ENCODE measurements around the gene TRIM29. TPM values are rescaled to one million over a fixed set of nuclear protein-coding genes. Genes with fewer than 3 reads are reported as not detected.

Gene TRIM29, protein sequence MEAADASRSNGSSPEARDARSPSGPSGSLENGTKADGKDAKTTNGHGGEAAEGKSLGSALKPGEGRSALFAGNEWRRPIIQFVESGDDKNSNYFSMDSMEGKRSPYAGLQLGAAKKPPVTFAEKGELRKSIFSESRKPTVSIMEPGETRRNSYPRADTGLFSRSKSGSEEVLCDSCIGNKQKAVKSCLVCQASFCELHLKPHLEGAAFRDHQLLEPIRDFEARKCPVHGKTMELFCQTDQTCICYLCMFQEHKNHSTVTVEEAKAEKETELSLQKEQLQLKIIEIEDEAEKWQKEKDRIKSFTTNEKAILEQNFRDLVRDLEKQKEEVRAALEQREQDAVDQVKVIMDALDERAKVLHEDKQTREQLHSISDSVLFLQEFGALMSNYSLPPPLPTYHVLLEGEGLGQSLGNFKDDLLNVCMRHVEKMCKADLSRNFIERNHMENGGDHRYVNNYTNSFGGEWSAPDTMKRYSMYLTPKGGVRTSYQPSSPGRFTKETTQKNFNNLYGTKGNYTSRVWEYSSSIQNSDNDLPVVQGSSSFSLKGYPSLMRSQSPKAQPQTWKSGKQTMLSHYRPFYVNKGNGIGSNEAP
- not detected for polyA plus RNA-seq (2013, experiment 1 of 4)
- 0.16 TPM for polyA plus RNA-seq (2013, experiment 2 of 4)
- polyA plus RNA-seq (2013, experiment 3 of 4), result 0.27 TPM
- not detected for polyA plus RNA-seq (2013, experiment 4 of 4)

- Histone ChIP-seq H3K4me3 (ENCODE audit: insufficient read depth, low read depth, low read length) (no peak within 1 kb of the TSS), H3K36me3 (ENCODE audit: control insufficient read depth, insufficient read depth, low read length) (no peaks in the 10 kb centered on the region), H3K27ac (ENCODE audit: insufficient read depth, low read depth, low read length, poor library complexity, severe bottlenecking) (no peak within 1 kb of the TSS), H3K4me1 (ENCODE audit: control insufficient read depth, insufficient read depth, low read length) (peaks cover 3% of the 10 kb centered on the region), H3K9me3 (ENCODE audit: control insufficient read depth, low read length) (no peaks in the 10 kb centered on the region), H3K27me3 (ENCODE audit: control insufficient read depth, insufficient read depth, low read length, poor library complexity, severe bottlenecking) (no peaks in the 10 kb centered on the region)
- WGBS, 2 experiments, result 81 to 82% methylated on average over 41 of the region's 41 CpGs
Measured at GRCh38 chr11:120137611-120138521, at the start of gene TRIM29. TRIM29 (minus strand) TSS chr11:120138113; CDS start chr11:120138031, 82 bp downstream.

GRCh38 chr11:120186774-120187591 lies 49.1 kb upstream of the TRIM29 start:
- Histone ChIP-seq H3K4me1 (ENCODE audit: control insufficient read depth, insufficient read depth, low read length) (peaks cover 31% of the 10 kb centered on the region), H3K4me3 (ENCODE audit: insufficient read depth, low read depth, low read length) (no peak overlapping the region), H3K27me3 (ENCODE audit: control insufficient read depth, insufficient read depth, low read length, poor library complexity, severe bottlenecking) (no peaks in the 10 kb centered on the region), H3K27ac (ENCODE audit: insufficient read depth, low read depth, low read length, poor library complexity, severe bottlenecking) (no peak overlapping the region), H3K9me3 (ENCODE audit: control insufficient read depth, low read length) (no peaks in the 10 kb centered on the region), H3K36me3 (ENCODE audit: control insufficient read depth, insufficient read depth, low read length) (no peaks in the 10 kb centered on the region)
- 81 to 85% methylated on average over 17 of the region's 17 CpGs for WGBS, 2 experiments

DNA sequence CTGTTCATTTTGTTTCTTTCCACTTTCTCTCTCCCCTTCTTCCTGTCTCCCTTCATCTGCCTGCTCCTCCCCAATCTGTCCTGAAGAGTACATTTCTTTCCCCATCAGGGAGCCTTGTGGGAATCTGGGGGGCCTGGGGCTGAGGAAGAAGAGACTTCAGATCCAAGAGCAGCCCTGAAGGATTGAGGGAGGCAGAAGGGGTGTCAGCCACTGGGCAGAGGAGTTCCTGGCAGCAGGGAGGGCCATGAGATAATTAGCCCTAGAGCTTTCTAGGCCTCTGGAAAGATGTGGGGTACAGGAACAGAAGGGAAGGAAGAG lies 48.5 kb upstream of the TRIM29 start:
- no peak overlapping the region for H3K27ac ChIP-seq (ENCODE audit: insufficient read depth, low read depth, low read length, poor library complexity, severe bottlenecking)
- no peak overlapping the region for H3K4me3 ChIP-seq (ENCODE audit: insufficient read depth, low read depth, low read length)
- peaks cover 31% of the 10 kb centered on the region for H3K4me1 ChIP-seq (ENCODE audit: control insufficient read depth, insufficient read depth, low read length)
- H3K27me3 ChIP-seq (ENCODE audit: control insufficient read depth, insufficient read depth, low read length, poor library complexity, severe bottlenecking), result no peaks in the 10 kb centered on the region
- H3K9me3 ChIP-seq (ENCODE audit: control insufficient read depth, low read length), result no peaks in the 10 kb centered on the region
- H3K36me3 ChIP-seq (ENCODE audit: control insufficient read depth, insufficient read depth, low read length), result no peaks in the 10 kb centered on the region

GRCh38 chr11:120185706-120186455 lies 48.0 kb upstream of the TRIM29 start:
- Histone ChIP-seq H3K4me3 (ENCODE audit: insufficient read depth, low read depth, low read length) (no peak overlapping the region), H3K27me3 (ENCODE audit: control insufficient read depth, insufficient read depth, low read length, poor library complexity, severe bottlenecking) (no peaks in the 10 kb centered on the region)

DNA sequence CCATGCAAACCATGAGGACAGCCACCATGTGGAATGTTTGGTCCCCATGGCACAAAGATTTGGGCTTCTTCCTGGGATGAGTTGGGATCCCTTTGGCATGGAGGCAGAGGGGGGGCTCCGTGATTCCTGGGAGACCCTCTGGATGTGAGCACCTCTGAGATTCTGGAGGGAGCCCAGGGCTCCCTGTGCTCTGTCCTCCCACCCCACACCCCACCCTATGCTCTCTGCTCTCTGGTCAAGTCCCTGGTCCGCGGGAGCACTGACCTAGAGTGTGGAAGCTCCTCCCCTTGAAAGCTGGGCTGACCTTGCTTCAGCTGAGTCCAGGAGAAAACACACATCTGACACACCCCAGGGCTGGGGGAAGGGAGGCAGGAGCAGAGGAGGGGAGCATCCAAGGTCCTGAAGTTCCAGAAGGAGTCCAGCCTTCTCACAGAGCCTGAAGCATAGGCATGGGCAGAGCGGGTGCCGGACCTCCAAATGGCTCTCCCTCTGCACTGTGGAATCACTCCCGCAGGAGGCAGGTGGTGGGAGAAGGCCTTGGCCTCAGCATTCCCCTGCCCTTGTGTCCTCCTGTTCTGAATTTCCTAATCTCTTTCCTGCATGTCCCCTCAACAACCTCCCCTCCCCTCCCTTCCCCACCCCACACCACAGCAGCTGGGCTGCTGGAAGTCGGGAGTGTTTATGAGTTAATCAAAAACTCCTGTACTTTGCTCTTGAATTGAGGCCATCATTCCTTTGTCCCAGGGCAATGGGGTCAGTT lies 47.2 kb upstream of the TRIM29 start:
- H3K36me3 ChIP-seq (ENCODE audit: control insufficient read depth, insufficient read depth, low read length), result no peaks in the 10 kb centered on the region
- H3K4me1 ChIP-seq (ENCODE audit: control insufficient read depth, insufficient read depth, low read length), result peaks cover 39% of the 10 kb centered on the region
- H3K27ac ChIP-seq (ENCODE audit: insufficient read depth, low read depth, low read length, poor library complexity, severe bottlenecking), result no peak overlapping the region
- no peak overlapping the region for H3K4me3 ChIP-seq (ENCODE audit: insufficient read depth, low read depth, low read length)
- 79 to 83% methylated on average over 7 of the region's 7 CpGs for WGBS, 2 experiments
- no peaks in the 10 kb centered on the region for H3K27me3 ChIP-seq (ENCODE audit: control insufficient read depth, insufficient read depth, low read length, poor library complexity, severe bottlenecking)
- no peaks in the 10 kb centered on the region for H3K9me3 ChIP-seq (ENCODE audit: control insufficient read depth, low read length)

More at GRCh38 chr11:120185706-120186455, 48.0 kb upstream of the TRIM29 start:
- H3K9me3 ChIP-seq (ENCODE audit: control insufficient read depth, low read length), result no peaks in the 10 kb centered on the region
- no peak overlapping the region for H3K27ac ChIP-seq (ENCODE audit: insufficient read depth, low read depth, low read length, poor library complexity, severe bottlenecking)
- H3K36me3 ChIP-seq (ENCODE audit: control insufficient read depth, insufficient read depth, low read length), result no peaks in the 10 kb centered on the region
- 87 to 90% methylated on average over 3 of the region's 3 CpGs for WGBS, 2 experiments
- H3K4me1 ChIP-seq (ENCODE audit: control insufficient read depth, insufficient read depth, low read length), result peaks cover 33% of the 10 kb centered on the region

- Histone ChIP-seq H3K27me3 (ENCODE audit: control insufficient read depth, insufficient read depth, low read length, poor library complexity, severe bottlenecking) (no peaks in the 10 kb centered on the region), H3K9me3 (ENCODE audit: control insufficient read depth, low read length) (no peaks in the 10 kb centered on the region), H3K36me3 (ENCODE audit: control insufficient read depth, insufficient read depth, low read length) (no peaks in the 10 kb centered on the region), H3K4me1 (ENCODE audit: control insufficient read depth, insufficient read depth, low read length) (peaks cover 46% of the 10 kb centered on the region), H3K4me3 (ENCODE audit: insufficient read depth, low read depth, low read length) (no peak overlapping the region), H3K27ac (ENCODE audit: insufficient read depth, low read depth, low read length, poor library complexity, severe bottlenecking) (no peak overlapping the region)
- WGBS, 2 experiments, result 83 to 86% methylated on average over 11 of the region's 11 CpGs
Measured at GRCh38 chr11:120184371-120184945, 46.5 kb upstream of the TRIM29 start.

DNA sequence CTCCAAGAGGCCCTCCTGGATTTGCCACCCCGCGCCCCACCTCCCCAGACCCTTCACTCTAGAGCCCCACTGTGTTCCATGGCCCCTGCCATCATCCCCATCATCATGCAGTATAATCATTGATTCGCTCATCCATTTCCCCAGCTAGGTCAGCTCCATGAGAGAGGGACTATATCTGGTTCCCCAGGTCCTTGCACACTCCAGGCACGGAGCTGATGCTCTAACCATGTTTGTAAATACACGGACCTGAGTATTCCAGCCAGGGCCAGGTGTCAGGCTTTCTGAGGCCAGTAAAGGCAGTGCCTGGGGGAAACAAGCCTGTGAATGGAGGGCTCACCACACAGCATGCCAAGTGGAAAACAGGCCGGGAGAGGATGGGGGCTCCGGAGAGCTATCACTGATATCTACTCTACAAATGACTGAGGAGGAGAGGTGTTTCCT lies 45.8 kb upstream of the TRIM29 start:
- Histone ChIP-seq H3K9me3 (ENCODE audit: control insufficient read depth, low read length) (no peaks in the 10 kb centered on the region), H3K4me3 (ENCODE audit: insufficient read depth, low read depth, low read length) (no peak overlapping the region), H3K27me3 (ENCODE audit: control insufficient read depth, insufficient read depth, low read length, poor library complexity, severe bottlenecking) (no peaks in the 10 kb centered on the region), H3K27ac (ENCODE audit: insufficient read depth, low read depth, low read length, poor library complexity, severe bottlenecking) (no peak overlapping the region), H3K36me3 (ENCODE audit: control insufficient read depth, insufficient read depth, low read length) (no peaks in the 10 kb centered on the region), H3K4me1 (ENCODE audit: control insufficient read depth, insufficient read depth, low read length) (peaks cover 53% of the 10 kb centered on the region)
- 95% methylated on average over 7 of the region's 7 CpGs for WGBS, 2 experiments

DNA sequence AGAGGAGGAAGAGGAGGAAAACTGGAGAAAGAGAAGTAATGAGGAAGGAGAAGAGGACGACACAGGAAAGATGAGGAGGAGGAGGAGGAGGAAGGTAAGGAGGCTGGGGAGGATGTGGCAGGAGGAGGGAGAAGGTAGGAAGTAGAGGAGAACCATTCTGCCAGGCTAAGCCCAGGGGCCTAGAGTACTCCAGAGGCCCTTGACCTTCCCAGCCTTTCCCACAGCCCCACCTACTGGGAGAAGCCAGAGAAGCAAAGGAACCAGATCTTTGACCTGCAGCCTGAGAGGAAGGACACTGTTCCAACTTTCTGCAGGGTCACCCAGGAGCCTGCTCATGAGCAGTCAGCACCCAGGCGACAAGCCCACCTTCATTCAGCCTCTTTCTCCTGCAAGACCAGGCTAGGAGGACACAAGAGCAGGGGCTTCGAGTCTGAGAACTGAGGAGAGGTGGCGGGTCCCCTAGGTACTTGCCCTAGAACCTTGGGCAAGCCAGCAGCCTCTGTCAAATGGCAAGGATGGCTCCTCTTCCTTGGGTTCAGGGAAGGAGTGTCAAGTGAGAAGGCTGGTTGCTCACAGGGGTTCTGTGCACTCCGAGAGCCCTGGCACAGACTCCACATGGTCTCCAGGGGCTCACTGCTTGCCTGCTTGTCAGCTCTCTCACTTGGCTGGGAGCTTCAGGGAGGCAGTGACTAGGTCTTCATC lies 45.0 kb upstream of the TRIM29 start:
- Histone ChIP-seq H3K4me3 (ENCODE audit: insufficient read depth, low read depth, low read length) (no peak overlapping the region), H3K36me3 (ENCODE audit: control insufficient read depth, insufficient read depth, low read length) (no peaks in the 10 kb centered on the region), H3K4me1 (ENCODE audit: control insufficient read depth, insufficient read depth, low read length) (peaks cover 56% of the 10 kb centered on the region), H3K27ac (ENCODE audit: insufficient read depth, low read depth, low read length, poor library complexity, severe bottlenecking) (no peak overlapping the region), H3K27me3 (ENCODE audit: control insufficient read depth, insufficient read depth, low read length, poor library complexity, severe bottlenecking) (no peaks in the 10 kb centered on the region), H3K9me3 (ENCODE audit: control insufficient read depth, low read length) (no peaks in the 10 kb centered on the region)
- 74 to 84% methylated on average over 5 of the region's 5 CpGs for WGBS, 2 experiments

Measured in ectodermal cell (in vitro differentiated cells).